Fibroblast of mammary gland (primary cell): Measurements from ENCODE around the gene DNAH6.

Experiments used
- DNase-seq: peaks from one replicate; pipeline ENCODE4 v3.0.0-alpha.2; 2010; ENCODE audit warnings: low read depth
- H3K4me3 ChIP-seq: 2 replicates; pipeline ENCODE4 v1.5.1; 2011; ENCODE audit warnings: low read depth, mild to moderate bottlenecking, low read length, moderate library complexity; ENCODE audit not compliant: control insufficient read depth
- CTCF ChIP-seq: conservative IDR thresholded peaks from 2 replicates; pipeline ENCODE4 v1.5.1; 2011; ENCODE audit warnings: low read depth, low read length, inconsistent platforms; ENCODE audit not compliant: control insufficient read depth, insufficient read depth

DNAH6 gene

GRCh38 chr2:84830758-84831500, 314.6 kb downstream of the DNAH6 start:
- no peak for TF ChIP-seq CTCF

GRCh38 chr2:84832772-84833461, 316.6 kb downstream of the DNAH6 start:
- no peak overlapping the region for H3K4me3 ChIP-seq
- TF ChIP-seq CTCF: no peak
- no peak for DNase-seq

More at GRCh38 chr2:84830758-84831500, 314.6 kb downstream of the DNAH6 start:
- no peak overlapping the region for H3K4me3 ChIP-seq
- DNase-seq: no peak

- no peak overlapping the region for H3K4me3 ChIP-seq
- DNase-seq: no peak
- no peak for TF ChIP-seq CTCF
These were observed 317.3 kb downstream of the DNAH6 start for GRCh38 chr2:84833481-84834150.

- no peak for DNase-seq
- no peak overlapping the region for H3K4me3 ChIP-seq
- TF ChIP-seq CTCF: no peak
These were observed 319.9 kb downstream of the DNAH6 start for GRCh38 chr2:84836215-84836614.

- peak; percentile 20 for DNase-seq
- no peak overlapping the region for H3K4me3 ChIP-seq
- TF ChIP-seq CTCF: no peak
These were observed 322.3 kb downstream of the DNAH6 start for GRCh38 chr2:84838434-84839145.

GRCh38 chr2:84839851-84840250, 323.6 kb downstream of the DNAH6 start:
- TF ChIP-seq CTCF: no peak
- no peak for DNase-seq
- H3K4me3 ChIP-seq: no peak overlapping the region
